Upper lobe of left lung (tissue), 4 donors: ENCODE data around the gene DNAH3.

Experiments used
- EP300 ChIP-seq, 4 donors: sonication (generic); formaldehyde crosslinking; IDR thresholded peaks; one replicate each; pipeline ENCODE4 v1.5.1; 2017; ENCODE audit warnings: antibody characterized with exemption in 4 of 4, control low read depth in 2 of 4
- POLR2A ChIP-seq, 4 donors: fragments of 450-650 bp; IDR thresholded peaks; one replicate each; pipeline ENCODE4 v1.5.1; 2016 to 2017; ENCODE audit warnings: antibody characterized with exemption in 4 of 4, mild to moderate bottlenecking in 2 of 4
- POLR2AphosphoS5 ChIP-seq, 2 donors: sonication (generic); formaldehyde crosslinking; IDR thresholded peaks; one replicate each; pipeline ENCODE4 v1.5.1; 2017; ENCODE audit warnings: antibody characterized with exemption in 2 of 2
- TF ChIP-seq, protein P1 (sequence below), 6 experiments: fragments of 450-650 bp in 4 of 6; fragments of 200-600 bp in 2 of 6; sonication (generic) in 2 of 6; IDR thresholded peaks; one replicate each; pipeline ENCODE4 v1.5.1; 2016 to 2019; ENCODE audit warnings: antibody characterized with exemption in 6 of 6

DNA sequence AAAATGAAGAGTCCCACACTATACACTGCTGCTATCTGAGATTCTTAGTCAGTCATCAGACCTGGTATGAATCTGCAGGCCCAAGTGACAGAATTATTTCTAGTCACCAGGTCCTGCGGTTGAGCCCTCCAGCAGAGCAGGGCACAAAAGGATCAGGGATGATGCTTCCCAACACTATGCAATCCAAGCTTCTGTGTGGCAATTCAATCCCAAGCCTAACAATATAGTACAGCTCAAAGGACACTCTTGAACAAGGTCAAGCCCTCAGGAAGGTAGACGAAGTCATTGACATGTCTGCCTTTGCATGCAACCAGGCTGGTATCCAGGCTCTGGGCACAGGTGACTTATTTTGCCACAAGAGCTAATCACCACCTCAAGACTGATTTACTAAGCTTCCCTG lies 256.3 kb downstream of the DNAH3 start:
- TF ChIP-seq, protein P1, sequence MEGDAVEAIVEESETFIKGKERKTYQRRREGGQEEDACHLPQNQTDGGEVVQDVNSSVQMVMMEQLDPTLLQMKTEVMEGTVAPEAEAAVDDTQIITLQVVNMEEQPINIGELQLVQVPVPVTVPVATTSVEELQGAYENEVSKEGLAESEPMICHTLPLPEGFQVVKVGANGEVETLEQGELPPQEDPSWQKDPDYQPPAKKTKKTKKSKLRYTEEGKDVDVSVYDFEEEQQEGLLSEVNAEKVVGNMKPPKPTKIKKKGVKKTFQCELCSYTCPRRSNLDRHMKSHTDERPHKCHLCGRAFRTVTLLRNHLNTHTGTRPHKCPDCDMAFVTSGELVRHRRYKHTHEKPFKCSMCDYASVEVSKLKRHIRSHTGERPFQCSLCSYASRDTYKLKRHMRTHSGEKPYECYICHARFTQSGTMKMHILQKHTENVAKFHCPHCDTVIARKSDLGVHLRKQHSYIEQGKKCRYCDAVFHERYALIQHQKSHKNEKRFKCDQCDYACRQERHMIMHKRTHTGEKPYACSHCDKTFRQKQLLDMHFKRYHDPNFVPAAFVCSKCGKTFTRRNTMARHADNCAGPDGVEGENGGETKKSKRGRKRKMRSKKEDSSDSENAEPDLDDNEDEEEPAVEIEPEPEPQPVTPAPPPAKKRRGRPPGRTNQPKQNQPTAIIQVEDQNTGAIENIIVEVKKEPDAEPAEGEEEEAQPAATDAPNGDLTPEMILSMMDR (IDR thresholded peaks at IDR 0.05), result no peak
- no peak for TF ChIP-seq POLR2A (IDR thresholded peaks at IDR 0.05)
- TF ChIP-seq POLR2AphosphoS5 (IDR thresholded peaks at IDR 0.05), result no peak
- TF ChIP-seq EP300 (IDR thresholded peaks at IDR 0.05), result no peak
